Erythroblast (primary cell): ENCODE data around the gene CNPY4.

Experiments
- GATA1 ChIP-seq: IDR thresholded peaks from 2 replicates; pipeline ENCODE4 v1.6.1; 2011; ENCODE audit warnings: low read depth, mild to moderate bottlenecking, control low read depth, low read length, moderate library complexity
- POLR2A ChIP-seq: IDR thresholded peaks from 2 replicates; pipeline ENCODE4 v1.6.1; 2011; ENCODE audit warnings: mild to moderate bottlenecking, low read length

- TF ChIP-seq POLR2A: no peak
- TF ChIP-seq GATA1: no peak
Measured at GRCh38 chr7:100098913-100099312, 20.5 kb upstream of the CNPY4 start.
